A673 (cell line): ENCODE measurements around the gene FERMT2. TPM values are rescaled to one million over a fixed set of nuclear protein-coding genes. Genes with fewer than 3 reads are reported as not detected.

Experiments used
- BruUV-seq: library from RNA; stranded (reverse); fragments of 400-500 nt; replicated peaks from 2 replicates; lab custom pipeline; 2021; lab: Mats Ljungman, UMichigan
- CTCF ChIA-PET: fragments of 300-600 bp; sonication (Branson Sonifier 250); formaldehyde crosslinking; loops from one replicate; lab custom pipeline; 2022; ENCODE audit warnings: antibody characterized with exemption; lab: Charles Lee
- POLR2A ChIA-PET: fragments of 300-600 bp; sonication (Branson Sonifier 250); formaldehyde crosslinking; loops from one replicate; lab custom pipeline; 2022; ENCODE audit warnings: antibody characterized with exemption; ENCODE audit not compliant: low non-redundant PET; lab: Charles Lee
- DNase-seq: peaks from one replicate; pipeline ENCODE4 v3.0.0-alpha.2; 2015; ENCODE audit warnings: low spot score
- H3K27ac ChIP-seq: fragments of 200-600 bp; sonication (generic); 2 replicates; pipeline ENCODE4 v1.5.1; 2016; ENCODE audit warnings: mixed run types, low read depth, mild to moderate bottlenecking, mixed read lengths, antibody characterized with exemption, low read length; ENCODE audit not compliant: poor library complexity, severe bottlenecking
- H3K27me3 ChIP-seq: fragments of 200-600 bp; sonication (generic); replicated peaks from 2 replicates; pipeline ENCODE4 v1.6.1; 2017; ENCODE audit warnings: mixed run types, low read depth, mild to moderate bottlenecking, mixed read lengths, antibody characterized with exemption, low read length; ENCODE audit not compliant: insufficient read depth, poor library complexity
- H3K36me3 ChIP-seq: fragments of 200-600 bp; sonication (generic); 2 replicates; pipeline ENCODE4 v1.6.1; 2016; ENCODE audit warnings: mixed run types, mild to moderate bottlenecking, mixed read lengths, antibody characterized with exemption, low read length; ENCODE audit not compliant: insufficient read depth, poor library complexity, severe bottlenecking
- H3K4me1 ChIP-seq: fragments of 200-600 bp; sonication (generic); 2 replicates; pipeline ENCODE4 v1.6.1; 2017; ENCODE audit warnings: mixed run types, mild to moderate bottlenecking, mixed read lengths, antibody characterized with exemption, low read length; ENCODE audit not compliant: insufficient read depth, poor library complexity, severe bottlenecking
- H3K4me3 ChIP-seq: fragments of 200-600 bp; sonication (generic); 2 replicates; pipeline ENCODE4 v1.5.1; 2016; ENCODE audit warnings: low read depth, mixed run types, mild to moderate bottlenecking, mixed read lengths, low read length; ENCODE audit not compliant: poor library complexity, severe bottlenecking
- H3K9me3 ChIP-seq: fragments of 200-600 bp; sonication (generic); 2 replicates; pipeline ENCODE4 v1.6.1; 2016; ENCODE audit warnings: mixed run types, low read depth, mild to moderate bottlenecking, mixed read lengths, antibody characterized with exemption, low read length; ENCODE audit not compliant: poor library complexity, severe bottlenecking
- EZH2 ChIP-seq: fragments of 200-600 bp; sonication (generic); IDR thresholded peaks from 2 replicates; pipeline ENCODE4 v1.6.1; 2017; ENCODE audit warnings: borderline replicate concordance, low read depth, mild to moderate bottlenecking, mixed read lengths, antibody characterized with exemption, low read length; ENCODE audit not compliant: poor library complexity, severe bottlenecking
- intact Hi-C: fragments of 100-400 bp; cut with micrococcal nuclease; formaldehyde crosslinking; loops from one replicate; pipeline ENCODE4 v1.10.0; 2022; ENCODE audit not compliant: unreplicated experiment
- total RNA-seq: library from RNA; stranded (reverse); gene quantifications from 2 replicates; pipeline ENCODE4 v1.2.3, GENCODE V29; 2021
- TF ChIP-seq, protein P1 (sequence below): fragments of 300-800, 200-600 bp; sonication (generic); conservative IDR thresholded peaks from 2 replicates; pipeline ENCODE4 v1.5.1; 2017; ENCODE audit warnings: low read depth, mild to moderate bottlenecking, antibody characterized with exemption, low read length, moderate library complexity, mixed read lengths

FERMT2 gene
- total RNA-seq, 1 experiment from 2014 or later, result 38.3 TPM

DNA sequence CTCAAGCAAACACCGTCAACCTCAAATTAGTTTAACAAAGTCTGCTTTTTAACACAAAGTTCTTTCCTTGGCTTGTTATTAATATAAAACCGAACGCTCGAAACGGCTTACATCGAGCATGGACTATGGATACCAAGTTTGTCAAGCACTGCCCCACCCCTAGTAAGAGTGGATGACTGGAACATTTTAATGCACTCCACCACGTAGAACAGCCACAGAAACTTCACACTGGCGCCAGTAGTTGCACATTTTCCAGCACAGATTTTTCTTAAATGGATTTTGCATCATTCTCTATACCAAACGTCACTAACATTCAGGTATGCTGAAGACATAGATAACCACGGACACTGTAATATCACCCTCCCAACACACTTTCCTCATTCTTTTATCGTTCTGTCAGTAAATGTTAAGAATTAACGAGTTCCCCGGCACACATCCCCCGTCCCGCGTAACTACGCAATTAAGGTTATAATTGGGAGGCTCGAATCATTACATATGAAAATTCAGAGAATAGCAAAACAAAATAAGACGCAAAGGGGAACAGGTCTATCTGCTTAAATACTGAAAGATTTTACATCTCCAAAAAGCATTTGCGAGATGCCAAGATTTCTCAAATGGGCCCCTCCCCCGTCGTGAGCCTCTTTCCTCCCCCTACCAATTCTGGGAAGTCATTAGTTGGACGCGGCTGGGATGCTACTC is 990 bp downstream of the FERMT2 start:
- POLR2A ChIA-PET, result no interaction called here

DNA sequence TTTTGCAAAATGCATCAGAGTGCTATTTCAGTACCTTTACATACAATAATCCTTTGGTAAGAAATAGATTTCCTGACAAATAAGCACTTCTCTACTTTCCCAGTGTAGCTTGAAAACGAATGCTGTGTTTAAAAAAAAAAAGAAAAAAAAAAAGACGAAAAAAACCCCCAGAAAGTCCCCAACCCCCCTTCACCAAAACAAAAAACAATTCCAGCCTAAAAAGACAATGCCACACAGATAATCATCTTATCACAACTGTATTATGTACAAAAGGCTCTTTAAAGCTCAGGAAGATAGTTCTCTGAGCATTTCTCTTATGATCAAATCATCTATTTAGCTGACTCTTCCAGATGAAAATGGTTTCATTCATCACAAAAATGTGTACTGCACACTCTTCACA is 1.6 kb downstream of the FERMT2 start:
- CTCF ChIA-PET, result interaction anchor here (0.6 kb wide), 1 partner anchor 16 kb away, joined by 5 read pairs; no protein-coding TSS in a partner anchor
- H3K27ac ChIP-seq, result no peak overlapping the region

More for the DNA sequence above, 990 bp downstream of the FERMT2 start:
- CTCF ChIA-PET, result no interaction called here
- Histone ChIP-seq H3K9me3 (no peaks in the 10 kb centered on the region), H3K4me3 (peak overlapping the region; percentile 65), H3K4me1 (peaks cover 26% of the 10 kb centered on the region), H3K27me3 (no peaks in the 10 kb centered on the region), H3K36me3 (no peaks in the 10 kb centered on the region), H3K27ac (peak overlapping the region; percentile 83)
- BruUV-seq, result TSS peak; percentile 47
- TF ChIP-seq EZH2, result no peak
- TF ChIP-seq, protein P1, sequence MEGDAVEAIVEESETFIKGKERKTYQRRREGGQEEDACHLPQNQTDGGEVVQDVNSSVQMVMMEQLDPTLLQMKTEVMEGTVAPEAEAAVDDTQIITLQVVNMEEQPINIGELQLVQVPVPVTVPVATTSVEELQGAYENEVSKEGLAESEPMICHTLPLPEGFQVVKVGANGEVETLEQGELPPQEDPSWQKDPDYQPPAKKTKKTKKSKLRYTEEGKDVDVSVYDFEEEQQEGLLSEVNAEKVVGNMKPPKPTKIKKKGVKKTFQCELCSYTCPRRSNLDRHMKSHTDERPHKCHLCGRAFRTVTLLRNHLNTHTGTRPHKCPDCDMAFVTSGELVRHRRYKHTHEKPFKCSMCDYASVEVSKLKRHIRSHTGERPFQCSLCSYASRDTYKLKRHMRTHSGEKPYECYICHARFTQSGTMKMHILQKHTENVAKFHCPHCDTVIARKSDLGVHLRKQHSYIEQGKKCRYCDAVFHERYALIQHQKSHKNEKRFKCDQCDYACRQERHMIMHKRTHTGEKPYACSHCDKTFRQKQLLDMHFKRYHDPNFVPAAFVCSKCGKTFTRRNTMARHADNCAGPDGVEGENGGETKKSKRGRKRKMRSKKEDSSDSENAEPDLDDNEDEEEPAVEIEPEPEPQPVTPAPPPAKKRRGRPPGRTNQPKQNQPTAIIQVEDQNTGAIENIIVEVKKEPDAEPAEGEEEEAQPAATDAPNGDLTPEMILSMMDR, result no peak
- peak; percentile 65 for DNase-seq
- intact Hi-C loops, result loop anchor here (2.0 kb wide), 1 partner anchor 121 kb away; no protein-coding TSS in a partner anchor

DNA sequence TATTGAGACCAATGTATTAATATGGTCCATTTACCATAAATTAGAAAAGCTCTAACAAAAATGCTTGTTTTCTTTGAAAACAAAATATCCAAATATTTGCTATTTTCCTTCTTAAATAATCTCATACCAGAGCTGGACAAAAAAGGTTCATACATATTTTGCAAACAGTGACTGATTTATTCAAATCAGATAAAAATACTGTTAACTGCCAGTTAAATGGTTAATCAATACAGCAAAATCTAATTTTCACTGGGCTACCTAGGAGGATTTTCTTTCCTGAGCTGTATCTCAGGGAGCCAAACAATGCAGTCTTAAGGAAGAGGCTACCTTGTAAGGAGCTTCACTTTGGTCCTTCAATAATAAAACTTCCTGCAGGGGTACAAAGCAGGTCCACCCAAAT is 2.0 kb downstream of the FERMT2 start:
- H3K9me3 ChIP-seq, result no peaks in the 10 kb centered on the region
- intact Hi-C loops, result no loop called here

More for the DNA sequence above, 1.6 kb downstream of the FERMT2 start:
- H3K9me3 ChIP-seq, result no peaks in the 10 kb centered on the region
- peaks cover 25% of the 10 kb centered on the region for H3K4me1 ChIP-seq
- no peak for DNase-seq
- H3K27me3 ChIP-seq, result no peaks in the 10 kb centered on the region
- no peaks in the 10 kb centered on the region for H3K36me3 ChIP-seq
- intact Hi-C loops, result no loop called here
- TF ChIP-seq, protein P1, result no peak
- TF ChIP-seq EZH2, result no peak
- no TSS peak for BruUV-seq
- POLR2A ChIA-PET, result interaction anchor here (0.7 kb wide), 1 partner anchor 181 kb away, joined by 3 read pairs; no protein-coding TSS in a partner anchor
- peak overlapping the region; percentile 65 for H3K4me3 ChIP-seq

More for the DNA sequence above, 2.0 kb downstream of the FERMT2 start:
- Histone ChIP-seq H3K27me3 (no peaks in the 10 kb centered on the region), H3K27ac (no peak overlapping the region), H3K4me1 (peaks cover 26% of the 10 kb centered on the region), H3K36me3 (no peaks in the 10 kb centered on the region), H3K4me3 (peak overlapping the region; percentile 65)
- ChIA-PET POLR2A (interaction anchor here (0.7 kb wide), 1 partner anchor 181 kb away, joined by 3 read pairs; no protein-coding TSS in a partner anchor), CTCF (interaction anchor here (0.6 kb wide), 1 partner anchor 16 kb away, joined by 5 read pairs; no protein-coding TSS in a partner anchor)
- BruUV-seq, result no TSS peak
- TF ChIP-seq EZH2, result no peak
- TF ChIP-seq, protein P1, result no peak
- DNase-seq, result no peak
